Muscle of arm (tissue), 14 donors: ENCODE measurements around the gene SRD5A1. TPM values are rescaled to one million over a fixed set of nuclear protein-coding genes. Genes with fewer than 3 reads are reported as not detected.
A peak's percentile ranks its signal among the peaks of the same experiment; 100 is the strongest.

ENCODE experiments used
- DNase-seq: peaks from one replicate; pipeline ENCODE4 v3.0.0-alpha.2; 2013
- long read RNA-seq, 11 donors: transcript quantifications; one replicate each; lab custom pipeline, GENCODE V29; 2026
- polyA plus RNA-seq, 12 donors: library from polyadenylated mRNA; unstranded; fragments of 120-200 nt; gene quantifications; one replicate each; pipeline ENCODE4 v1.2.1, GENCODE V29; 2013; ENCODE audit not compliant: insufficient read length in 12 of 12

Gene SRD5A1
- polyA plus RNA-seq: 10 to 100 TPM in 9 of 12 donors, 1 to 10 TPM in 2, not detected in 1; 6.8 to 14.4 (median 12.7) TPM
- long read RNA-seq, donor 1, full-length matches to known transcripts: 2 of 2 reads
- long read RNA-seq, donor 1, partial matches to known transcripts: 0 of 2 reads
- long read RNA-seq, donor 1, other reads (novel, unspliced or antisense): 0 of 2 reads
- long read RNA-seq, donor 2, full-length matches to known transcripts: 6 of 6 reads
- long read RNA-seq, donor 2, partial matches to known transcripts: 0 of 6 reads
- long read RNA-seq, donor 2, other reads (novel, unspliced or antisense): 0 of 6 reads
- long read RNA-seq, donor 3: 0 reads
- long read RNA-seq, donor 4, full-length matches to known transcripts: 1 of 1 reads
- long read RNA-seq, donor 4, partial matches to known transcripts: 0 of 1 reads
- long read RNA-seq, donor 4, other reads (novel, unspliced or antisense): 0 of 1 reads
- long read RNA-seq, donor 5, full-length matches to known transcripts: 13 of 13 reads
- long read RNA-seq, donor 5, partial matches to known transcripts: 0 of 13 reads
- long read RNA-seq, donor 5, other reads (novel, unspliced or antisense): 0 of 13 reads
- long read RNA-seq, donor 6, full-length matches to known transcripts: 1 of 1 reads
- long read RNA-seq, donor 6, partial matches to known transcripts: 0 of 1 reads
- long read RNA-seq, donor 6, other reads (novel, unspliced or antisense): 0 of 1 reads
- long read RNA-seq, donor 7, full-length matches to known transcripts: 2 of 2 reads
- long read RNA-seq, donor 7, partial matches to known transcripts: 0 of 2 reads
- long read RNA-seq, donor 7, other reads (novel, unspliced or antisense): 0 of 2 reads
- long read RNA-seq, donor 8, full-length matches to known transcripts: 4 of 9 reads
- long read RNA-seq, donor 8, partial matches to known transcripts: 5 of 9 reads
- long read RNA-seq, donor 8, other reads (novel, unspliced or antisense): 0 of 9 reads
- long read RNA-seq, donor 9, full-length matches to known transcripts: 3 of 3 reads
- long read RNA-seq, donor 9, partial matches to known transcripts: 0 of 3 reads
- long read RNA-seq, donor 9, other reads (novel, unspliced or antisense): 0 of 3 reads
- long read RNA-seq, donor 10, full-length matches to known transcripts: 8 of 17 reads
- long read RNA-seq, donor 10, partial matches to known transcripts: 9 of 17 reads
- long read RNA-seq, donor 10, other reads (novel, unspliced or antisense): 0 of 17 reads
- long read RNA-seq, donor 11, full-length matches to known transcripts: 2 of 2 reads
- long read RNA-seq, donor 11, partial matches to known transcripts: 0 of 2 reads
- long read RNA-seq, donor 11, other reads (novel, unspliced or antisense): 0 of 2 reads

- DNase-seq: peak; percentile 95
These were observed at the start of gene SRD5A1, which contains the start of gene NSUN2 for GRCh38 chr5:6632888-6633468. SRD5A1 (plus strand) TSS chr5:6633440; CDS start chr5:6633577, 137 bp downstream. NSUN2 (minus strand) TSS chr5:6633044; CDS start chr5:6632979, 65 bp downstream.

- DNase-seq: no peak
These were observed 49.1 kb upstream of the SRD5A1 start for GRCh38 chr5:6584101-6584645.

GRCh38 chr5:6584727-6585126 is 48.5 kb upstream of the SRD5A1 start:
- DNase-seq: no peak

- DNase-seq: no peak
These were observed 48.1 kb upstream of the SRD5A1 start for GRCh38 chr5:6585168-6585567.

- no peak for DNase-seq
These were observed 47.1 kb upstream of the SRD5A1 start for GRCh38 chr5:6585939-6586646.

GRCh38 chr5:6586647-6587042 is 46.6 kb upstream of the SRD5A1 start:
- no peak for DNase-seq

GRCh38 chr5:6587171-6587570 is 46.1 kb upstream of the SRD5A1 start:
- DNase-seq: no peak

GRCh38 chr5:6590581-6590980 is 42.7 kb upstream of the SRD5A1 start:
- no peak for DNase-seq

- no peak for DNase-seq
These were observed 41.5 kb upstream of the SRD5A1 start for GRCh38 chr5:6591671-6592288.

- no peak for DNase-seq
These were observed 40.6 kb upstream of the SRD5A1 start for GRCh38 chr5:6592601-6593000.

GRCh38 chr5:6593148-6594016 is 39.9 kb upstream of the SRD5A1 start:
- no peak for DNase-seq

- no peak for DNase-seq
These were observed 39.2 kb upstream of the SRD5A1 start for GRCh38 chr5:6594066-6594465.

GRCh38 chr5:6595405-6595804 is 37.8 kb upstream of the SRD5A1 start:
- DNase-seq: no peak

- no peak for DNase-seq
These were observed 36.9 kb upstream of the SRD5A1 start for GRCh38 chr5:6596388-6596787.

- DNase-seq: no peak
These were observed 35.7 kb upstream of the SRD5A1 start for GRCh38 chr5:6597557-6597956.

- DNase-seq: no peak
These were observed 34.8 kb upstream of the SRD5A1 start for GRCh38 chr5:6598351-6598900.

- no peak for DNase-seq
These were observed 33.5 kb upstream of the SRD5A1 start for GRCh38 chr5:6599739-6600138.

- DNase-seq: no peak
These were observed 32.0 kb upstream of the SRD5A1 start for GRCh38 chr5:6601271-6601670.
